GM21447 (cell line): Measurements from ENCODE around the gene IDH3B.

ENCODE experiments used
- ATAC-seq: cut with Tn5 transposase; IDR thresholded peaks from one replicate; pipeline ENCODE4 v1.9.1; 2021; ENCODE audit not compliant: unreplicated experiment

The IDH3B gene

DNA sequence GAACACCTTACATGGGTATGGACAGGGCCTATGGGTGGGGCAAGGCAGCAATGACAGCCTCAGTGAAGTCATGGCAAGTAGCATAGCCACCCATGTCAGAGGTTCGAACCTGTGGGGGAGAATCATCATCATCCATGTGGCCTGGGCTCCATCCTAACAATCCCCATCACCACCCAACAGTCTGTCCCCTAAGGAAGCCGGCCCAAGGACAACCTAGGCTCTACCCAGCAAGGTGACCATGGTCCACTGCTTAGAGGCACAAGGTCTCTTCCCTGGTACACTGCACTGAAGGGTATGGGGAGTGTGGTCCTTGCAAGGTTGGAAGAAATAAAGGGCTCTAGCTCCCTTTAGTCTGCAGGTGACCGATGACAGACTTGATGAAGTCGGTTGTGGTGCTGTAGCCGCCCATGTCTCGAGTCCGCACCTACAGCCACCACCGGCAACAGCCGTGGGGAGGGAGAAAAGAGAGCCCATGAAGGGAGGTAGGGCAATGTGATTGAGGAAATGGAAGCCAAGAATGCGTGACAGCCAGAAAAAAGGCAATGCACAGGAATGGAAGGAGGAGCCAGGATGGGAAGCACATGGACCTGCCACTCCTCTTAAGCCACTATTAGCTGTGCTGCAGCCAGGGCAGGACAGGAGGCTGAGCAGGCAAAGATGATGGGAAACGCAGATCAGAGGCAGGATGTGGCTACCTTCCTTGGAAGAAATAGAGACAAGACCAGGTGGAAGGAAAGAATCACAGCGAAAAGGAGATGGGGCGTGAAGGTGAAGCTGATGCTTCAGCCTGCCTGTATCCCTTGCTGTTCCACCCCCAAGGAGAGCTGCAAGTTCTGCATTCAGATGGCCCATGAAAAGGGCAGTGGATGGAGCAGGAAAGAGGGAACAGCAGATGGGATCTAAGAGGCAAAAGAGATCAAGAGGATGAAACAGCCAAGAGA lies 5.3 kb downstream of the IDH3B start:
- ATAC-seq: no peak

DNA sequence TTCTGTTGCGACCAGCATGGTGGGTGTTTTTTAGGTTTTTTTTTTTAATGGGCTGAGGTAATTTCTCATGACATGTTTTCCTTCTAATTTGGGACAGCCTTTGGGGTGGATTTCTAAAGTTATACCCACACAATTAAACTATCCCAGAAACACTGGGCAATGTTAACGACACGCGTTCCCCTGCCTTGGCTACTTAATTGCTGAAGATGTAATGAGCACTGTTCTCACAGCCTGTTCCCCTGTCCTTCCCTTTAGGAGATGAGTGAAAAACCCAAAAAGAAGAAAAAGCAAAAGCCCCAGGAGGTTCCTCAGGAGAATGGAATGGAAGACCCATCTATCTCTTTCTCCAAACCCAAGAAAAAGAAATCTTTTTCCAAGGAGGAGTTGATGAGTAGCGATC lies 6.3 kb downstream of the IDH3B start:
- ATAC-seq: no peak

DNA sequence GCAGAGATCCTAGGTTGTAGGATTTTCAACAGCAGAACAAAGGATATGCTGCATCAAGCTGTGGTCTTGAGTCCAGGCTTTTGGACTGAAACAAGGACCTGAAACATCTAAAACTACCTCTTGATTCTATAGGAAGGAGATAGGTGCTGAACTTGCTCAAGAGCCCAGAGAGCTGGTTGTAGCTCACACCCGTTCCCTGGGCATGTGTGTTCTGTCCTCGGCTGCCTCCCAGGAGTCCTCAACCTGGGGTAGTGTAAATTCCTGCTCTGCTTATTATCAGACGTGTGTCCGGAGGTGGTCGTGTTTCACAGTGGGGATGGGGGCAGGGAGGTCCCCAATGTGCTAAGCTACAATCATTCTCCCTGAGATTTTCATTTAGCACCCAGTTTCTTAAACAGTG lies 6.8 kb downstream of the IDH3B start:
- ATAC-seq: no peak

DNA sequence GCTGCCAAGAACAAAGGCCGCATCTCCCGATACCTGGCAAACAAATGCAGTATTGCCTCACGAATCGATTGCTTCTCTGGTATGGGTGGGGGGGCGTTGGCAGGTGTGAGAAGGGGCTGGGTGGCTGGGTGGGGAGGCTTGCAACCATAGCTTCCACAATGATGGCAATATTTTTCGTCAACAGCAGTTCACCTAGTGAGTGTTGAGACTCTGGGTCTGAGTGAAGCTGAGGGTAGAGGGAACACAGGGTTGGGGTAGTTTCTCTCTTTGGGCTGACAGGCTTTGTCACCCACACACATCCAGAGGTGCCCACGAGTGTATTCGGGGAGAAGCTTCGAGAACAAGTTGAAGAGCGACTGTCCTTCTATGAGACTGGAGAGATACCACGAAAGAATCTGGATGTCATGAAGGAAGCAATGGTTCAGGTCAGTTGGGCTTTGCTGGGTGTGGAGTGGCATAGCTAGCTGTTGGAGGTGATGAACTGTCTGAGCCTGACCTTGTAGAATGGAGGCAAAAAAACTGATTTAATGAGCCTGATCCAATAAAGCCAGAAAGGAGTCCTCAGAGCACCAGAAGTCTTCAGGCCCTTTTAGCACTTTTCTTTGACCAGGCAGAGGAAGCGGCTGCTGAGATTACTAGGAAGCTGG lies 7.4 kb downstream of the IDH3B start:
- ATAC-seq: no peak

DNA sequence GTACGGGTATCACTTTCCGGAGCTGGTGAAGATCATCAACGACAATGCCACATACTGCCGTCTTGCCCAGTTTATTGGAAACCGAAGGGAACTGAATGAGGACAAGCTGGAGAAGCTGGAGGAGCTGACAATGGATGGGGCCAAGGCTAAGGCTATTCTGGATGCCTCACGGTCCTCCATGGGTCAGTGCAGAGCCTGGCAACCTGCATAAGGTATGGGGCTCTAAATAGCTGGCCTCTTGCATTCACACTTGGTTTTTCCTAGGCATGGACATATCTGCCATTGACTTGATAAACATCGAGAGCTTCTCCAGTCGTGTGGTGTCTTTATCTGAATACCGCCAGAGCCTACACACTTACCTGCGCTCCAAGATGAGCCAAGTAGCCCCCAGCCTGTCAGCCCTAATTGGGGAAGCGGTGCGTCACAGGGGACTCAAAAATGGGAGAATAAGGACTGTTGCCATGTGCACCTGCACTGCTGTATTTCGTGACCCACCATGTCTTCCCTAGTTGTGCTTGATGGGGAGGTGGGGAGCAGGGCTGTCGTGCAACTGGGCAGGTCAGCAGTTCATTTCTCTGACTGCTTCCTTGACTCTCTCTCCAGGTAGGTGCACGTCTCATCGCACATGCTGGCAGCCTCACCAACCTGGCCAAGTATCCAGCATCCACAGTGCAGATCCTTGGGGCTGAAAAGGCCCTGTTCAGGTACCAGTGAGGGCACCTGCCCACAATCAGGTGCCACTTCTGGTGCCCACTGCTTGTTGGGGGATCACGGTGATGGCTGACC lies 8.5 kb downstream of the IDH3B start:
- no peak for ATAC-seq

DNA sequence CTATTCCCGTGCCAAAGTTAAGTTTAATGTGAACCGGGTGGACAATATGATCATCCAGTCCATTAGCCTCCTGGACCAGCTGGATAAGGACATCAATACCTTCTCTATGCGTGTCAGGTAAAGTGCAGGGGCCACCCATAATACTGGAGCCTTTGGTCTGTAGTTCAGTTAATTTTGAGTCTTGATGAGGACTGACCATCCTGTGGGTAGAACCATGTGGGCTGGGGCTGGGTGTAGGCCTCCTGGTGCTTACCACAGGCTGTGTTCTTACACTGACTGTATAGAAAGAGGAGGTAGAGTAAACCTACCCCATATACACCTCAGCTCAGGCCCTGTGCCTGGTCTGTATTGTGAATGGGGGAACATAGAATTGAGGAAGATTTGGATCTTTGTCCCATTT lies 9.2 kb downstream of the IDH3B start:
- no peak for ATAC-seq

DNA sequence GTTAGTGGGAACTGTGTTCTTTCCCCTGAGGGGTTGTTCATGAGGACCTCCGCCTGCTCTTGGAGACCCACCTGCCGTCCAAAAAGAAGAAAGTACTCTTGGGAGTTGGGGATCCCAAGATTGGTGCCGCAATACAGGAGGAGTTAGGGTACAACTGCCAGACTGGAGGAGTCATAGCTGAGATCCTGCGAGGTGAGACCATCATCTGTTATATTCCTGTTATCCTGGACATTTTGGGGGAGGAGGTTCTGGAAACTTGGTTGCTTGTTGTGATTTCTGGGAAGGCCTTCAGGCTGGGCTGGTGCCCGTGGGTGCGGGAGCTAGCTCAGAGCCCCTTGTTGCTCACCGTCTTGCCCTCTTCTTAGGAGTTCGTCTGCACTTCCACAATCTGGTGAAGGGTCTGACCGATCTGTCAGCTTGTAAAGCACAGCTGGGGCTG lies 9.6 kb downstream of the IDH3B start:
- ATAC-seq: no peak

DNA sequence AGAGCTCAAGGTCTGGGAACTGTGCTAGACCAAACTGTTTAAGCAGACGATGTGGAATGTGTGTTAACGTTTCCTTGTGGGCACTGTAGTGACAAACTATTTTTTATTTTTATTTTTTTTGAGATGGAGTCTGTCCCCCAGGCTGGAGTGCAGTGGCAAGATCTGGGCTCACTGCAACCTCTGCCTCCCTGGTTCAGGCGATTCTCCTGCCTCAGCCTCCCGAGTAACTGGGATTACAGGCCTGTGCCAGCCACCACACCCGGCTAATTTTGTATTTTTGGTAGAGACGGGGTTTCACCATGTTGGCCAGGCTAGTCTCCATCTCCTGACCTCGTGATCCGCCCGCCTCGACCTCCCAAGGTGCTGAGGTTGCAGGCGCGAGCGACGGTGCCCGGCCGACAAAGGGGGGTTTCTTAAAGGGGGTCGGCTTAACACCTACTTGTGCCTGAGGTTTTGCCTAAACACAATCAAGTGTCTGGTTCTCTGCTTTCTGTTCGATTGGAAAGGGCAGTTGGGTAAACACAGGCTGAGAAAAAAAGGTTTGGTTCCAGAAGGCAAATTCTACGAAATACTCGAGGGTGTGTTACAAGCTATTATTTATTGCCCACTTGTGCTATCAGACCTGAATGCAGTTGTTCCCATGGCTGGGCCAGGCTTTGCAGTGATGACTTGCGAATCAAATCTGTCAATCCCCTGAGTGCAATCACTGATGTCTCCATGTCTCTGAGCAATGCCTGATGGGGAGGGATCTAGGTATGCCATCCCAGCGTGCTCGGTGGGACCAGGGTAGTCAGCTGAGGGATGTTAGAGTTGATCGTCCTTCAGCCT lies 10.2 kb downstream of the IDH3B start:
- ATAC-seq: no peak

DNA sequence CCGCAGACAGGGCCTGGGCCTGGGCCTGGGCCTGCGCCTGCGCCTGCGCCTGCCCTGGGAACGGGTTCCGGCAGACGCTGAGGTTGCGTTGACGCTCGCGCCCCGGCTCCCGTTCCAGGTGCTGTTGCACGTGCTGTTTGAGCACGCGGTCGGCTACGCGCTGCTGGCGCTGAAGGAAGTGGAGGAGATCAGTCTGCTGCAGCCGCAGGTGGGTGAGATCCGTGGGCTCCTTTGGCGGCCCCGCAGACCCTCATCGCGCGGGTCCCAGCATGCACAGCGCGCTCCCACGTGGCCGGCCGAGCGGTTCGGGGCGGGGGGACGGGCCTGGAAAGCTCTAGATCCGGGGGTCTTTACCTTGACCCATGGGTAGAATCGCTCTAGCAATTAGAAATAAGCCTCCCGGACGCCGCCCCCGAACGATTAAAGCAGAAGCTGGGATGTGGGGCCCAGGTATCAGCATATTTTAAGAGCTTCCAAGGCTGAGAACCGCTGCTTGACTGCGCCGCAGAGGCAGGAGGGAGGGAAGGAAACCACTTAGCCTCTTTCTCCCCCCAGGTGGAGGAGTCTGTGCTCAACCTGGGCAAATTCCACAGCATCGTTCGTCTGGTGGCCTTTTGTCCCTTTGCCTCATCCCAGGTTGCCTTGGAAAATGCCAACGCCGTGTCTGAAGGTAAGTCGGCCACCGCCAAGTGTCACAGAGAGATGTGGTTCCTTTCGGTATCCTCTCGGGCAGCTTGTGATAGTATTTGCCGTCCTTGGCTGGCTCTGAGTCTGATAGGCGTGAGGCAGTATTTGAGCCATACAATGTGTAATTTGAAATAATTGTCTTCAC lies 11.1 kb downstream of the IDH3B start:
- ATAC-seq: peak; percentile 45

DNA sequence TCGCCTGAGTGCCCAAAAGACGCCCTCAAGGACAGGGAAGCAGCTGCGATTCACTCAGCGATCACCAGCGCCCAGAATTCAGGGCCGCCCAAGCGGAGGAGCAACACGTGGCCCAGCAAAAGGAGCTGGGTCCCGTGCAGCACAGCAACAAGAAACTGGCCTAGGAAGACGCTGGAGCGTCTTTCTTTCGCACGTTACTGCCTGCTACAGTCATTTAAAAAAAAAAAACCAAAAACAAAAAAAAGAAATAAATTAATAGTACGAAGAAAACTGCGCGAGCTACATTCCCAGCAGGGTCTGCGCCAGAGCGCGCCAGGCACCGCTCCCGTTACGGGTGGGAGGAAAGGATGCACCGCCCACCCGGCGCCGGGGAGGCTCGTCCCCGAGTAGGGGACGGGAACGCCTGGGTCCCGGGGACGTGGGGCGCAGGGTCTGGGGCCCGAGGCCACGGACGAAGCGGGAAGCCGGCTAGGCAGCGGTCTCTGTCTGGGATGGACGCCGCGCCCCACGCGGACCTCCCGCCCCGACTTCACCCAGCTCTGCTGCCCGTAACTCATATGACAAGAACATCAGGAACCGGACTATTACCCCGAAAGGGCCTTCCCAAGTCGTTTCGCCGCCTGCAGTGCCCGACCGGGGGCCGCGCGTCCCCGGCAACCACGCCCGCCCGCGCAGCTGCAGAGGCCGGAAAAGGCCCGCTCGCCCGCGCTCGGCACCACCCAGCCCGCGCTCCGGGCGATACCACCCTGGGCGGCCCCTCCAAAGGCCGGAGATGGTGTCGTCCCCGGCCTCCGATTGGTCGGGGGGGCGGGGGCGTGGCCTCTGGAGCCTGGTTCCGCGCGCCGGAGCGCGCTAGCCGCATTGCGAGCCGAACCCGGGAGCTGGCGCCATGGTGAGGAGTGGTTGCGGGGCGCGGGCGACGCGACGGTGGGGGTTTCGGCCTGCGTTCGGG lies 12.0 kb downstream of the IDH3B start, which contains the start of gene NOP56:
NOP56 (plus strand) TSS at position 861 of the 952 bp plus-strand sequence; CDS start at position 890, 29 bp downstream.
- ATAC-seq: peak; percentile 79

DNA sequence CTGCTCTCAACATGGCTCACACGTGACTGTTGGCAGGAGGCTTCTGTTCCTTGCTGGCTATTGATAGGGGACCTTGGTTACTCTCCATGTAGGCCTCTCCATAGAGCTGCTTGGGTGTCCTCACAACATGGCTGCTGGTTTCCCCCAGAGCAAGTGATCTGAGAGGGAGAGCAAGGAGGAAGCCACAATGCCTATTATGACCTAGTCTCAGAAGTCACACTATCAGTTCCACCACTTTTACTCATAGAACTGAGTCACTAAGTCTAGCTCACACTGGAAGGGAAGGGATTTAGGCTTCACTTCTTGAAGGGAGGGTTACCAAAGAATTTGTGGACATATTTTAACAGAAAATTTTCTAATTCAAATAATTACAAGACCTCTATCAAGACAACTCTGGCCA lies 20.3 kb downstream of the IDH3B start:
- no peak for ATAC-seq

DNA sequence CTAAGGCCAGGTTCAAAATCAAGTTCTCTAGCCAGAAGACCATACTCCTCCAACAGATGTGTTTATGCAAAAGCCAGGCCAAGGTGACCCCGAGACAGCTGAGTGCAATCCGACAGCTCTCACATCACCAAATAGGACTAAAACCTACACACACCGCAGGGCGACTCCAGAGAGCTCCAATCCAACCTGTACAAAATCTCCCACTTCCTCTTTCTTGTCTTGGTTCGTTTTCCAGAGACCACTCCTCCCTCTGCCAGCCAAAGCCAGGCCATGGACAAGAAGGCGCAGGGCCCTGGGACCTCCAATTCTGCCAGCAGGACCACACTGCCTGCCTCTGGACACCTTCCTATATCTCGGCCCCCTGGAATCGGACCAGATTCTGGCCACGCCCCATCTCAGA lies 23.1 kb downstream of the IDH3B start:
- ATAC-seq: no peak

DNA sequence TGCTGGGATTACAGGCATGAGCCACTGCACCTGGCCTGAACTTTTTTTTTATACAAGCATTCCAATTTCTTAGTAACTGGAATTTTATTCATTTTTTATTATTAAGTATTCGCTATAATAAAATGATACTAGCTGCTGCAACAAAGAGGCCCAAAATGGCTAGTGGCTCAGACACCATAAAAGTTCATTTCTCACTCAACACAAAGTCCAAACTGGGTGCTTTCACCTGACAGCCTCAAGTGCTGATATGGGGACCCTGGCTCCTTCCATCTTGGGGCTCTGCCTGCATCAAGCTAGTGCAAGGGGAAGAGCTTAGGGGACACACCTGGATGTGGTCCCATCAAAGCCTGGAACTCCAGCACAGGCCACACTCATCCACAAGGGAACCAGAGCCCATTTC lies 23.8 kb downstream of the IDH3B start:
- ATAC-seq: no peak

DNA sequence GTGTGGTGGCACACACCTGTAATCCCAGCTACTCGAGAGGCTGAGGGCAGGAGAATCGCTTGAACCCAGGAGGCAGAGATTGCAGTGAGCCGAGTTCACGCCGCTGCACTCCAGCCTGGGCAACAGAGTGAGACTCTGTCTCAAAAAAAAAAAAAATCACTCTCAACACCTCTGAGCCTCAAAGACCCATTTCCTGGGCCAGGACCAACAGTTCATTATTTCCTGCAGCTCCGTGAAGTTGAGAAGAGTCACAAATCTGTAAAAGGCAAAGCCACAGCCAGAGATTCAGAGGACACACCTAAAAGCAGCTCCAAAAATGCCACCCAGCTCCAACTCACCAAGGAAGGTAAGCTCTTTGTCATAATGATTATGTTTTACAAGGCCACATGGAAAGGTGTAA lies 26.8 kb downstream of the IDH3B start:
- ATAC-seq: no peak

DNA sequence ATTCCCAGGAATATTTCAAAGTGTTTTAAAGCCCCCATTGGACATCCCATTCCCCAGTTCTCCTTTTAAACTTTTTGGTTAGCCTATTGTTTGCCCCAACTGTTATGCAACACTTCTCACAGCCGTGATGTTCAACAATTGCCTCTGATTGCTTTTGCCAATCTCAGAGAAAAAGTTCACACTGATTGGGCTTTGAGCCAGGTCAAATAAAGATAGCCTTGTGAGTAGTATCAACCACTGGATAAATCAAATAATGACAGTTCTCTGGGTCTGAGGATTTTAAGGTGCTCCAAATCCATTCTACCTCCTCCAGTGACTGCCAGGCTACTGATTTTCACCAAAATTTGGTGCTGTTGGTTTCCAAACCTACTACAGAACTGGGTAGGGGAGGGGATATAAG lies 30.6 kb downstream of the IDH3B start:
- no peak for ATAC-seq

DNA sequence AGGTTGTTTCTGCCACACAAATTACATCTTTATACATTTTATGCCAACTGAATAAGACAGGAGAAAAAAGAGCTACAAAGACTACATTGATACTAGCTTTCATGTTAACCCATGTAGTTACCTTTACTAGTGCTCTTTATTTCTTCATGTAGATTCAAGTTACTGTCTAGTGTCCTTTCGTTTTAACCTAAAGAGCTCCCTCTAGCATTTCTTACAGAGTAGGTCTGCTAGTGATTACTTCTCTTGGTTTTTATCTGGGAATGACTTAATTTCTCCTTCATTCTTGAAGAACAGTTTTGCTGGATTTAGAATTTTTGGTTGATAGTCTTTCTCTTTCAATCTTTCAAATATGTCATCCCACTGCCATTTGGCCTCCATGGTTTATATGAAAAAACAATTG lies 32.8 kb downstream of the IDH3B start:
- ATAC-seq: no peak

DNA sequence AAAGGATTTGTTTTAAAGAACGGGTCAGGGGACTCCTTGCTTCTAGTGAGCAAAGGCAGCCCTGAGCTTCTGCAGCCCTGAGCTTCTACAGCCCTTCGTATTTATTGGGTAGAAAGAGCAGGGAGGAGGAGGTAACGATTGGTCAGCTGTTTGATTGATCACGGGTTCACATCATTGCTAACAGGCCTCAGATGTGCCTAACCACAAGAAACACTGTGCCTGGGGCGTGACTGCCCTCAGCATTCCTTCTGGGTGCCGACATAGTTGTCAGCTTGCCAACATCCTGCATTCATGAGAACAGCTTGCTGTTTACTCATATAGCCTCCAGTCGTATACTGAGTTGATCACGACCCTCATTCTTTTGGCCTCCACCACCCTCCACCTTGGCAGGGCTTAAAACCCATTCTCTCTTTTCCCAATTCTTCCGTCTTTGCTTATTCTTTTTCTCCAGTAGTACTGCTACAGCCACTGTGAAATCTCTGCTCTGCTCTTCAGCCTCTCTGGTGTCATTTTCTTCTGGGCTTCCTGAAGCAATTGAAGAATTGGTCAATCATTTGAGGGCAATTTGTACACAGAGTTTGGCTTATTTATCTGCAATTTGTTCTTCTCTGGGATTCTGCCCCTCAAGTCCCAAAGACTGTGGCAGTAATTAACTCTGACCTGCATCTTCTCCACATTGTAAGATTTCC lies 37.0 kb downstream of the IDH3B start:
- ATAC-seq: no peak

DNA sequence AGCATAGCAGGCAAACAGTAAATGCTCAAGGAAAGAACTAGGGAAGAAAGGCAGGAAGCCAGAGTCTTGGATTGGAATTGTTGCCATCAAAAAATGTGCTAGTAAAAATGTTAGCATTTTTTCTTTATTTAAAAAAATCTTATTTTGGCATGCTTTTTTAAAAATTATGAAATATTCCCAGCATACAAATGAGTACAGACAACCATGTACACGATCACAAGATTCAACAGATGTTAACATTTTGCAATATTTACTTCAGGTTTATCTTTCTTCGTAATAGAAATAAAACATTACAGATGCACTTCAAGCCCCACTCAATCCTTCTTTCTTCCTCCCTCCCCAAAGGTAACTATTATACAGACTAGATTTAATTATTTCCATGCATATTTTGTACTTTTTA lies 39.0 kb downstream of the IDH3B start:
- no peak for ATAC-seq
